Skeletal muscle cell (primary cell): Measurements from ENCODE around the gene NAT14.

Experiments
- DNase-seq: peaks from one replicate; pipeline ENCODE4 v3.0.0-alpha.2; 2010; ENCODE audit warnings: low read depth
- H3K4me3 ChIP-seq: 2 replicates; pipeline ENCODE4 v1.5.1; 2011; ENCODE audit warnings: low read depth, mild to moderate bottlenecking, control low read depth, low read length, moderate library complexity

Gene NAT14

GRCh38 chr19:55483706-55484592, 1.0 kb upstream of the NAT14 start:
- H3K4me3 ChIP-seq: peak overlapping the region; percentile 68
- no peak for DNase-seq

GRCh38 chr19:55485439-55486011, 537 bp downstream of the NAT14 start:
- DNase-seq: no peak
- H3K4me3 ChIP-seq: peak overlapping the region; percentile 68

- DNase-seq: no peak
- peak overlapping the region; percentile 68 for H3K4me3 ChIP-seq
Measured at GRCh38 chr19:55486043-55486970, 1.3 kb downstream of the NAT14 start.

GRCh38 chr19:55486971-55487923, 2.3 kb downstream of the NAT14 start:
- peak overlapping the region; percentile 33 for H3K4me3 ChIP-seq
- DNase-seq: peak; percentile 96

GRCh38 chr19:55487924-55488687, 3.1 kb downstream of the NAT14 start, which contains the start of gene SSC5D:
Gene SSC5D (plus strand): TSS chr19:55488436. CDS start chr19:55488590, 154 bp downstream.
- peak within 1 kb of the TSS; percentile 41 for H3K4me3 ChIP-seq
- no peak for DNase-seq

GRCh38 chr19:55488986-55489710, 4.2 kb downstream of the NAT14 start:
- no peak for DNase-seq
- H3K4me3 ChIP-seq: peak overlapping the region; percentile 1

- H3K4me3 ChIP-seq: peak overlapping the region; percentile 1
- DNase-seq: no peak
Measured at GRCh38 chr19:55489711-55490477, 4.9 kb downstream of the NAT14 start.

- no peak overlapping the region for H3K4me3 ChIP-seq
- no peak for DNase-seq
Measured at GRCh38 chr19:55490478-55491432, 5.8 kb downstream of the NAT14 start.

- H3K4me3 ChIP-seq: no peak overlapping the region
- no peak for DNase-seq
Measured at GRCh38 chr19:55491546-55492360, 6.8 kb downstream of the NAT14 start.

- no peak overlapping the region for H3K4me3 ChIP-seq
- DNase-seq: no peak
Measured at GRCh38 chr19:55492362-55492944, 7.5 kb downstream of the NAT14 start.

- H3K4me3 ChIP-seq: peak overlapping the region; percentile 42
- DNase-seq: no peak
Measured at GRCh38 chr19:55493052-55493644, 8.2 kb downstream of the NAT14 start.

GRCh38 chr19:55493645-55494171, 8.7 kb downstream of the NAT14 start:
- peak overlapping the region; percentile 42 for H3K4me3 ChIP-seq
- DNase-seq: no peak

GRCh38 chr19:55494172-55494761, 9.3 kb downstream of the NAT14 start:
- H3K4me3 ChIP-seq: peak overlapping the region; percentile 42
- peak; percentile 73 for DNase-seq
